ENCODE results near the gene E2F4. TPM values are rescaled to one million over a fixed set of nuclear protein-coding genes. Genes with fewer than 3 reads are reported as not detected.

E2F4 gene
- total and polyA plus RNA-seq, 2 of the 13 experiments (the other 11 are each of a cell fraction or from before 2014, with no cell fraction given) = 84.8 to 91.2 TPM

GRCh38 chr16:67226804-67227566, 35.0 kb downstream of the E2F4 start, which contains the start of gene TMEM208 (continued):
- peak; percentile 74; the same call in 1 of the 2 replicates for TF ChIP-seq ZNF549 (CRISPR knock-in tag; IDR thresholded peaks at IDR 0.05)
- TF ChIP-seq, protein P1, sequence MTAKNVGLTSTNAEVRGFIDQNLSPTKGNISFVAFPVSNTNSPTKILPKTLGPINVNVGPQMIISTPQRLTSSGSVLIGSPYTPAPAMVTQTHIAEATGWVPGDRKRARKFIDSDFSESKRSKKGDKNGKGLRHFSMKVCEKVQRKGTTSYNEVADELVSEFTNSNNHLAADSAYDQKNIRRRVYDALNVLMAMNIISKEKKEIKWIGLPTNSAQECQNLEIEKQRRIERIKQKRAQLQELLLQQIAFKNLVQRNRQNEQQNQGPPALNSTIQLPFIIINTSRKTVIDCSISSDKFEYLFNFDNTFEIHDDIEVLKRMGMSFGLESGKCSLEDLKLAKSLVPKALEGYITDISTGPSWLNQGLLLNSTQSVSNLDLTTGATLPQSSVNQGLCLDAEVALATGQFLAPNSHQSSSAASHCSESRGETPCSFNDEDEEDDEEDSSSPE (CRISPR knock-in tag; IDR thresholded peaks at IDR 0.05) = peak; percentile 84
- no peak for TF ChIP-seq ZSCAN20 (CRISPR knock-in tag; IDR thresholded peaks at IDR 0.05; ENCODE audit: borderline replicate concordance)
- peak; percentile 65; the same call in 1 of the 2 replicates for TF ChIP-seq RCOR2 (CRISPR knock-in tag; IDR thresholded peaks at IDR 0.05)
- TF ChIP-seq CHD2 (IDR thresholded peaks at IDR 0.05; ENCODE audit: low read depth, low read length) = peak; percentile 66; the same call in 1 of the 2 replicates
- peak; percentile 69 for TF ChIP-seq GMEB2 (CRISPR knock-in tag; IDR thresholded peaks at IDR 0.05; ENCODE audit: low read depth)
- TF ChIP-seq THAP8 (CRISPR knock-in tag; IDR thresholded peaks at IDR 0.05; ENCODE audit: borderline replicate concordance) = peak; percentile 65; the same call in 1 of the 2 replicates
- peak; percentile 39 for TF ChIP-seq CCAR2 (optimal IDR thresholded peaks at IDR 0.05; ENCODE audit: low read depth, low read length)
- TF ChIP-seq PAX8 (CRISPR knock-in tag; IDR thresholded peaks at IDR 0.05; ENCODE audit: borderline replicate concordance) = no peak
- no peak for TF ChIP-seq ZNF749 (CRISPR knock-in tag; IDR thresholded peaks at IDR 0.05; ENCODE audit: borderline replicate concordance)
- TF ChIP-seq, protein P2, sequence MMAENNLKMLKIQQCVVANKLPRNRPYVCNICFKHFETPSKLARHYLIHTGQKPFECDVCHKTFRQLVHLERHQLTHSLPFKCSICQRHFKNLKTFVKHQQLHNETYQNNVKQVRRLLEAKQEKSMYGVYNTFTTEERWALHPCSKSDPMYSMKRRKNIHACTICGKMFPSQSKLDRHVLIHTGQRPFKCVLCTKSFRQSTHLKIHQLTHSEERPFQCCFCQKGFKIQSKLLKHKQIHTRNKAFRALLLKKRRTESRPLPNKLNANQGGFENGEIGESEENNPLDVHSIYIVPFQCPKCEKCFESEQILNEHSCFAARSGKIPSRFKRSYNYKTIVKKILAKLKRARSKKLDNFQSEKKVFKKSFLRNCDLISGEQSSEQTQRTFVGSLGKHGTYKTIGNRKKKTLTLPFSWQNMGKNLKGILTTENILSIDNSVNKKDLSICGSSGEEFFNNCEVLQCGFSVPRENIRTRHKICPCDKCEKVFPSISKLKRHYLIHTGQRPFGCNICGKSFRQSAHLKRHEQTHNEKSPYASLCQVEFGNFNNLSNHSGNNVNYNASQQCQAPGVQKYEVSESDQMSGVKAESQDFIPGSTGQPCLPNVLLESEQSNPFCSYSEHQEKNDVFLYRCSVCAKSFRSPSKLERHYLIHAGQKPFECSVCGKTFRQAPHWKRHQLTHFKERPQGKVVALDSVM (CRISPR knock-in tag; IDR thresholded peaks at IDR 0.05) = no peak
- TF ChIP-seq KAT2B (IDR thresholded peaks at IDR 0.05; ENCODE audit: borderline replicate concordance, low read depth, low read length) = no peak
- no peak for TF ChIP-seq ZNF292 (CRISPR knock-in tag; IDR thresholded peaks at IDR 0.05; ENCODE audit: borderline replicate concordance, low read depth)
- peak; percentile 66 for TF ChIP-seq SOX5 (CRISPR knock-in tag; IDR thresholded peaks at IDR 0.05; ENCODE audit: borderline replicate concordance)
- TF ChIP-seq THAP11 (CRISPR knock-in tag; IDR thresholded peaks at IDR 0.05) = peak; percentile 100
- 0 out of 2 replicates have a peak, but pooled peaks have one; percentile 5 for TF ChIP-seq CHCHD3 (CRISPR knock-in tag; IDR thresholded peaks at IDR 0.05)
- no peak for TF ChIP-seq NR1H2 (CRISPR knock-in tag; IDR thresholded peaks at IDR 0.05; ENCODE audit: borderline replicate concordance, low read depth)
- peak; percentile 97 for TF ChIP-seq SIN3A (IDR thresholded peaks at IDR 0.05; ENCODE audit: borderline replicate concordance, low read depth, low read length)
- TF ChIP-seq RBM22 (optimal IDR thresholded peaks at IDR 0.05; ENCODE audit: low read length) = no peak
- TF ChIP-seq RNF219 (CRISPR knock-in tag; IDR thresholded peaks at IDR 0.05) = no peak
- no peak for TF ChIP-seq RBAK (CRISPR knock-in tag; IDR thresholded peaks at IDR 0.05)
- peak; percentile 100 for TF ChIP-seq SP4 (CRISPR knock-in tag; IDR thresholded peaks at IDR 0.05)
